ENCODE measurements around the gene ANKRD13A.
"Not testable (repeated sequence)": the region's sequence is repeated elsewhere in the genome, so short reads cannot be mapped to it uniquely, and the experiment has no call there.

Gene ANKRD13A

GRCh38 chr12:110088216-110088615 lies 89.0 kb downstream of the ANKRD13A start:
- FAIRE-seq: not testable (repeated sequence)

DNA sequence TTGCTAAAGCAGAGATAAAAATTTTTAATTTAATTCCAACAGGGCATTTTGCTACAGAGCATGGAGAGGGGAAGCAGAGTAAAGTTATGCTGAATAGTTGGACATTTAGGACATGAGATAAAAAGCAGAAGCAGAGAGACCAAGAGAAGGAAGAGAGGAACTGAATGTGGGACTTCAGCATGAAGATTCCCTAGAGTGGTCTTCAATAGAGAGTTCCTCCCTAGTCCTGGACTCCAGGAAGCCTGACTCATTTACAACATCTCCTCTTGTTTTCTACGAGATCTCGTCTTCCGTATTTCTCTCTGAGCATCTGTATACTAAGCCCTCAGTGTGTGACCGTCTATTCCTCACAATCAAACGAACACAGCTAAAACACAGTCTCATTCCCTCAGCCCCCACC lies 89.7 kb downstream of the ANKRD13A start:
- FAIRE-seq: no peak
